Measurements from ENCODE around the gene RBBP5.

The RBBP5 gene

DNA sequence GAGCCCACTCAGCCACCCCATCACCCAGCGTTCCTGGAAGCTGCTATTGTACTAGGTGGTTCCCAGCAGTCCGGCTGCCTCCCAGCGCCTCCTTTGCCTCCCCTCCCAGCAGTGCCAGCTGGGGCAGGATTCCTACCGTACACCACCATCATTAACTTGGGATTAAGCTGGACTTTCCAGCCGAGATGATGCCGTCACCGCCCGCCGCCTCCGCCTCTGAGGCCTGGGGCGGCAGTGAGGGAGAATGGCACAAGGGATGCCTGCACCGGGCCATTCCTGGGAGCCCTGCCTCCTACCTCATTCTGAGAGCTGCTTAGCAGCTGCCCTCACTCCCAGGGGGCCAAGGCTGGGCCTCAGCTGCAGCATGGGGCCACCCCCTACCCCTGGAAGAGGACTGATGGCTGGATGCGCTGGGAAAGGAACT, 65.6 kb downstream of the RBBP5 start:
- H3K4me3 ChIP-seq (ENCODE audit: low read depth, low read length), result no peak overlapping the region
- TF ChIP-seq, protein P1, sequence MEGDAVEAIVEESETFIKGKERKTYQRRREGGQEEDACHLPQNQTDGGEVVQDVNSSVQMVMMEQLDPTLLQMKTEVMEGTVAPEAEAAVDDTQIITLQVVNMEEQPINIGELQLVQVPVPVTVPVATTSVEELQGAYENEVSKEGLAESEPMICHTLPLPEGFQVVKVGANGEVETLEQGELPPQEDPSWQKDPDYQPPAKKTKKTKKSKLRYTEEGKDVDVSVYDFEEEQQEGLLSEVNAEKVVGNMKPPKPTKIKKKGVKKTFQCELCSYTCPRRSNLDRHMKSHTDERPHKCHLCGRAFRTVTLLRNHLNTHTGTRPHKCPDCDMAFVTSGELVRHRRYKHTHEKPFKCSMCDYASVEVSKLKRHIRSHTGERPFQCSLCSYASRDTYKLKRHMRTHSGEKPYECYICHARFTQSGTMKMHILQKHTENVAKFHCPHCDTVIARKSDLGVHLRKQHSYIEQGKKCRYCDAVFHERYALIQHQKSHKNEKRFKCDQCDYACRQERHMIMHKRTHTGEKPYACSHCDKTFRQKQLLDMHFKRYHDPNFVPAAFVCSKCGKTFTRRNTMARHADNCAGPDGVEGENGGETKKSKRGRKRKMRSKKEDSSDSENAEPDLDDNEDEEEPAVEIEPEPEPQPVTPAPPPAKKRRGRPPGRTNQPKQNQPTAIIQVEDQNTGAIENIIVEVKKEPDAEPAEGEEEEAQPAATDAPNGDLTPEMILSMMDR (IDR thresholded peaks at IDR 0.05; ENCODE audit: insufficient read depth, low read depth, low read length, missing control alignments), result no peak
- no peak for DNase-seq (ENCODE audit: low read depth)

DNA sequence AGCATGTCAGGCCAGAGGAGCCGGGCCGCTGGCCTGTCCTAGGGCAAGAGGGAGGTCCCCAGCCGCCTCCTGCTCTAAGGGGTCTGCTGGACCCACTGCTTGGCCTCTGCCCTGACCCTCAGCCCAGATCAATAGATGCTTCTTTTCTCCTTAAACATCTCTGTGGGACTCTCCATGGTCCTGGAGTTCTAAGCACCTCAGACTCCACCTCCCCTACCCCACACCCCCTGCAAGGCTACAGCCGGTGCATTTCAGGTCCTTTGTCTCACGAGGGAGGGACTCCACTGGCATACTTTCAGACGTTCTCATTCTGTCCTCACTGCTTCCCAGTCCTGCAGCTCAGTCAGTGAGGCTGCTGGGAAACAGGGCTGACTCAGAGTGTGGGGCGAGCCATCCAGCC, 67.8 kb downstream of the RBBP5 start:
- no peak for DNase-seq (ENCODE audit: low read depth)
- no peak overlapping the region for H3K4me3 ChIP-seq (ENCODE audit: low read depth, low read length)
- TF ChIP-seq, protein P1 (IDR thresholded peaks at IDR 0.05; ENCODE audit: insufficient read depth, low read depth, low read length, missing control alignments), result no peak

DNA sequence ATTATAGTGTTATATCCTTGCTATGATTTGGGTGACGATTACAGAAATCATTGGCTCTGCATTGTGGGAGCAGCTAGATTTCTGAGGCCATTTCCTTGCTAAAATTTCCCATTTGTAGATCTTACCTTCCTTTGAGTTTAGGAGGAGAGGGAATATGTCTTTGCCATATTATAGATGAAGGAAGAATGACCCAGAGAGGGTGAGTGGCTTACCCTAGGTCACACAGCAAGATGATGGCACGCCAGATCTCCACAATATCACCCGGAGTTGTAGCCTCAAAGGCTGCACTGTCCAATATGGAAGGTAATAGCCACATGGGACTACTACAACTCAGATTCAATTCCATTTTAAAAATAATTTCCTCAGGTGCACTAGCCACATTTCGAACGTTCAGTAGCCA, 68.5 kb downstream of the RBBP5 start:
- no peak overlapping the region for H3K4me3 ChIP-seq (ENCODE audit: low read depth, low read length)
- TF ChIP-seq, protein P1 (IDR thresholded peaks at IDR 0.05; ENCODE audit: insufficient read depth, low read depth, low read length, missing control alignments), result no peak
- DNase-seq (ENCODE audit: low read depth), result no peak

DNA sequence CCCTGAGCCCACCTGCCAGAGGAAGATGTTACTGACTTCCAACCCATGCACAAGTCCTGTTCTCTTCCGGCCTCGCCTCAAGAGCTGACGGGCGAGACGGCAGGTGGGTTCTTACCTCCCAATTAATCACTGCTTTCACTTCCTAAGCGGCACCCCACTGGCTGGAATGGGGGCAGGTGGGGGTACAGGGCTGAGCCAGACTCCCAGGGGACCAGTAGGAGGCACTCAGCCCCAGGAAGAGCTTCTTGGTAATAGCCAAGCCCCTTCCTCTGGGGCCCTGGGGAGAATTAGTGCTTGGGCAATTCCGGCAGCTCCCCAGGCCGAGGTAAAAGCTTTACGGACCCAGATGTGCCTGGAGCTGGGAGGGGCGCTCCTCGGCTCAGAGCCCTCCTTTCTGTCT, 69.1 kb downstream of the RBBP5 start:
- no peak overlapping the region for H3K4me3 ChIP-seq (ENCODE audit: low read depth, low read length)
- TF ChIP-seq, protein P1 (IDR thresholded peaks at IDR 0.05; ENCODE audit: insufficient read depth, low read depth, low read length, missing control alignments), result no peak
- no peak for DNase-seq (ENCODE audit: low read depth)

DNA sequence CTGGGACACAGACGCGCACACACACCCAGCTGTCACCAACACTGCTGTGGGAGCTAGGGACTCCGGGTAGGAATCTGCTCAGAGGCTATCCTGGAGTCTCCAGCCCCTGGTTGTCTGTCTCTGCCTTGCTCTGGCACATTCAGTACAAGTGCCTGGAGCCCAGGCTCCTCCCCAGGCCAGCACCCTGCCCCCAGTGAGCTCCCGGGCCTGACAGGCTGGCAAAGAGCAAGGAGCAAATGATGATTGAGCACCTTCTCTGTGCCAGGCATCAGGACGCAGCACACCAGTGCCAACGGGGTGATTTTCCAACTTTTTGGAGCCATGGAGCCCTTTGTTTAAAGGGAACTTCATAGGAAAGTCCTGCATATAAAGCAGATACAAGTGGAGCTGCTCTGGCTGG, 72.3 kb downstream of the RBBP5 start:
- no peak for DNase-seq (ENCODE audit: low read depth)
- no peak overlapping the region for H3K4me3 ChIP-seq (ENCODE audit: low read depth, low read length)
- TF ChIP-seq, protein P1 (IDR thresholded peaks at IDR 0.05; ENCODE audit: insufficient read depth, low read depth, low read length, missing control alignments), result no peak

DNA sequence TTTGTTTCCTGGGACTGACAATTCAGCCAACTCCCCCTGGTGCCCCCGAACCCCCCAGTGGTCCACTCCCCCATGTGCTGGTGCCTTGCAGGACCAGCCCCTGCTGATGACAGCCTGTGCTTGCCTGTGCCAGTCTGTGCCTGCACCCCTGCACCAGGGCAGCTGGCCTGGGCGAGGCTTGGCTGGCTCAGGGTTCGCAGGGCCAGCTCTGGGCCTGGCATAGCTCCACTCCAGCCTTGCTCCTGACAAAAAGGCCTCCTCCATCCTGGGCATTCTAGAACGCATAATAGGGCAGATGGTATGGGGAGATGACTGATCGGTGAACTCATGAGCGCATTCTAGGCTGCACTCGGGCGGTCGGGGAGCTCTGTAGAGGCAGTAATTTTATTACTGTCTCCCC, 73.4 kb downstream of the RBBP5 start:
- no peak for DNase-seq (ENCODE audit: low read depth)
- TF ChIP-seq, protein P1 (IDR thresholded peaks at IDR 0.05; ENCODE audit: insufficient read depth, low read depth, low read length, missing control alignments), result no peak
- H3K4me3 ChIP-seq (ENCODE audit: low read depth, low read length), result no peak overlapping the region

DNA sequence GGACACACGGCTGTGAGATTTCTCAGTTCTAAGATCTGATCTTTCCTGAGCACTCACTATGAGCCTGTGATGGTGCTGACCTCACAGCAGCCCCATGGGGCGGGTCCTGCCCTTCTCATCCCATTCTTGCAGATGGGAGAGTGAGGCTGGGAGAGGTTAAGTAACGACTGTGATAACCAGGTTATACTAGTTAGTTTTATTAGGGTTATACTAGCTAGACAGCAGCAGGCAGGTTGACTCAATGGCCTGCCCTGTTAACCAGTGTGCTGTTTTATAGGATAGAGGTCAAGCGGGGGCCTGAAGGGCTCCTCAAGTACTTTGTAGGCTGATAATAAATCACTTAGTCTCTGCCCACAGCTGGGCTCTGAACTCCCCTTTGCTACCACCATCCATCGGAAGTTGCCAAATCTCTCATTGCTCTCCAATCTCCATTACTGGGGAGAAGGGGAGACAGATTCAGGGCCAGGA, 74.0 kb downstream of the RBBP5 start:
- no peak for DNase-seq (ENCODE audit: low read depth)
- H3K4me3 ChIP-seq (ENCODE audit: low read depth, low read length), result no peak overlapping the region
- TF ChIP-seq, protein P1 (IDR thresholded peaks at IDR 0.05; ENCODE audit: insufficient read depth, low read depth, low read length, missing control alignments), result no peak

All from GM12865 (cell line).